SK-N-SH treated with all-trans-retinoic acid at 6 μM for 48 hours (cell line): ENCODE results near the gene TEX55.
"Not testable (repeated sequence)": the region's sequence is repeated elsewhere in the genome, so short reads cannot be mapped to it uniquely, and the experiment has no call there.

ENCODE experiments used
- ATAC-seq: fragments of 200-7000 bp; cut with Tn5 transposase; 3 replicates; pipeline ENCODE4 v1.9.1; 2020; ENCODE audit warnings: mild to moderate bottlenecking, moderate library complexity
- ARNTL ChIP-seq: fragments of 450-650 bp; formaldehyde crosslinking; IDR thresholded peaks from 2 replicates; pipeline ENCODE4 v1.5.0; 2020; ENCODE audit warnings: low read depth, mild to moderate bottlenecking, moderate library complexity, borderline replicate concordance
- CSDC2 ChIP-seq: fragments of 250-450 bp; sonication (Bioruptor Pico); IDR thresholded peaks from 2 replicates; pipeline ENCODE4 v1.5.0; 2020; ENCODE audit warnings: mild to moderate bottlenecking, moderate library complexity
- ESRRG ChIP-seq: fragments of 250-450 bp; sonication (Bioruptor Pico); IDR thresholded peaks from 2 replicates; pipeline ENCODE4 v1.6.1; 2021; ENCODE audit warnings: mild to moderate bottlenecking
- GLIS3 ChIP-seq: fragments of 250-450 bp; sonication (Bioruptor Pico); IDR thresholded peaks from 2 replicates; pipeline ENCODE4 v1.5.0; 2020; ENCODE audit warnings: mild to moderate bottlenecking, moderate library complexity
- ISL1 ChIP-seq: fragments of 250-450 bp; sonication (Bioruptor Pico); IDR thresholded peaks from 2 replicates; pipeline ENCODE4 v2.1.2; 2022; ENCODE audit warnings: mild to moderate bottlenecking, moderate library complexity
- OSR1 ChIP-seq: fragments of 250-450 bp; sonication (Bioruptor Pico); IDR thresholded peaks from 2 replicates; pipeline ENCODE4 v1.8.0; 2022; ENCODE audit warnings: moderate library complexity, mild to moderate bottlenecking, inconsistent platforms
- POU6F1 ChIP-seq: fragments of 250-450 bp; sonication (Bioruptor Pico); IDR thresholded peaks from 2 replicates; pipeline ENCODE4 v1.8.0; 2021; ENCODE audit warnings: low read depth, mild to moderate bottlenecking, moderate library complexity, borderline replicate concordance
- PPARA ChIP-seq: fragments of 250-450 bp; sonication (Bioruptor Pico); IDR thresholded peaks from 2 replicates; pipeline ENCODE4 v1.5.0; 2020; ENCODE audit warnings: mild to moderate bottlenecking, borderline replicate concordance
- RARB ChIP-seq: fragments of 250-450 bp; sonication (Bioruptor Pico); IDR thresholded peaks from 2 replicates; pipeline ENCODE4 v1.8.0; 2021; ENCODE audit warnings: mild to moderate bottlenecking, moderate library complexity
- SNAI2 ChIP-seq: fragments of 250-450 bp; sonication (Bioruptor Pico); IDR thresholded peaks from 2 replicates; pipeline ENCODE4 v1.5.0; 2020; ENCODE audit warnings: mild to moderate bottlenecking, moderate library complexity
- TCF4 ChIP-seq: fragments of 250-450 bp; sonication (Bioruptor Pico); IDR thresholded peaks from 2 replicates; pipeline ENCODE4 v1.8.0; 2021; ENCODE audit warnings: mild to moderate bottlenecking, moderate library complexity, borderline replicate concordance
- ZC3H10 ChIP-seq: fragments of 250-450 bp; sonication (Bioruptor Pico); IDR thresholded peaks from 2 replicates; pipeline ENCODE4 v1.5.1; 2021; ENCODE audit warnings: mild to moderate bottlenecking, moderate library complexity
- ZFP30 ChIP-seq: fragments of 450-650 bp; formaldehyde crosslinking; IDR thresholded peaks from 2 replicates; pipeline ENCODE4 v1.5.0; 2022; ENCODE audit warnings: mild to moderate bottlenecking, moderate library complexity
- ZNF70 ChIP-seq: fragments of 450-650 bp; formaldehyde crosslinking; IDR thresholded peaks from 2 replicates; pipeline ENCODE4 v1.5.0; 2020; ENCODE audit warnings: mild to moderate bottlenecking, moderate library complexity
- ZNF8 ChIP-seq: fragments of 450-650 bp; formaldehyde crosslinking; IDR thresholded peaks from 2 replicates; pipeline ENCODE4 v1.5.0; 2020; ENCODE audit warnings: mild to moderate bottlenecking, moderate library complexity
- TF ChIP-seq, protein P1 (sequence below): fragments of 250-450 bp; sonication (Bioruptor Pico); IDR thresholded peaks from 2 replicates; pipeline ENCODE4 v1.5.0; 2020; ENCODE audit warnings: mild to moderate bottlenecking, moderate library complexity
- TF ChIP-seq, protein P2 (sequence below): fragments of 250-450 bp; sonication (Bioruptor Pico); IDR thresholded peaks from 2 replicates; pipeline ENCODE4 v1.5.1; 2021; ENCODE audit warnings: mild to moderate bottlenecking, moderate library complexity

Gene TEX55

GRCh38 chr3:119145500-119146167 is at the start of gene TEX55:
Gene TEX55 (plus strand): TSS chr3:119146165. CDS start chr3:119146190, 25 bp downstream.
- peak; percentile 95 for ATAC-seq
- no peak for TF ChIP-seq GLIS3 (CRISPR knock-in tag)
- TF ChIP-seq ZNF8: no peak
- TF ChIP-seq ZC3H10 (CRISPR knock-in tag): no peak
- TF ChIP-seq RARB (CRISPR knock-in tag): no peak
- no peak for TF ChIP-seq TCF4
- no peak for TF ChIP-seq ISL1 (CRISPR knock-in tag)
- TF ChIP-seq PPARA (CRISPR knock-in tag): no peak
- TF ChIP-seq SNAI2 (CRISPR knock-in tag): no peak

DNA sequence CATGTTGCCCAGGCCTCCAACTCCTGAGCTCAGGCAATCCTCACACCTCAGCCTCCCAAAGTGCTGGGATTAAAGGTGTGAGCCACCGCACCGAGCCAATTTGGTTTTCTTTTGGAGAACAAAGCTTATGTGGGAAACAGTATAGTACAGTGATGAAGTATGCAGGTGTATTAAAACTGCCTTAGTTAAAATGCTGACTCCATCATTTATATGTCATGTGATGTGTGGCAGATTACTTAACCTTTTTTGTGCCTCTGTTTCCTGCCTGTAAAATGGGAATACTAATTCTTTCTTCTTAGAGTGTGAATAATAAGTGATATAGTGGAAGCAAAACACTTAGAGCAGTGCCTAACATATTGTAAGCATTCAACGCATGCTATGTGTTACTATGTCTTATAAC is 48.0 kb upstream of the TEX55 start:
- no peak for TF ChIP-seq ZNF70 (CRISPR knock-in tag)
- TF ChIP-seq ZC3H10 (CRISPR knock-in tag): no peak
- ATAC-seq: no peak

GRCh38 chr3:119098619-119099222 is 47.2 kb upstream of the TEX55 start:
- no peak for TF ChIP-seq ZFP30 (CRISPR knock-in tag)
- no peak for TF ChIP-seq ARNTL
- no peak for TF ChIP-seq ISL1 (CRISPR knock-in tag)
- no peak for TF ChIP-seq POU6F1 (CRISPR knock-in tag)
- TF ChIP-seq PPARA (CRISPR knock-in tag): no peak
- ATAC-seq: peak; percentile 76

DNA sequence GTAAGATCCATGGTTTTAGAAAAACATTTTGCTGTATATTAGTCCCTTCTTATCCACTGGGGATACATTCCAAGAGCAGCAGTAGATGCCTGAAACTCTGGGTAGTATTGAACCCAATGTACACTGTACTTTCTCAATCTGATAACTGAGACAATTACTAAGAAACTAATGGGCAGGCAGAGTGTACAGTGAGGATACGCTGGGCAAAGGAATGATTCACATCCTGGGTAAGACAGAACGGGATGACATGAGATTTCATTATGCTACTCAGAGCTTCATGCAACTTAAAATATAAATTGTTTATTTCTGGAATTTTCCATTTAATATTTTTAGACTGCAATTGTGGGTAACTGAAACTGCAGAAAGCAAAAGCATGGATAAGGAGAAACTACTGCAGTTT is 46.2 kb upstream of the TEX55 start:
- TF ChIP-seq ISL1 (CRISPR knock-in tag) (peak; percentile 37), GLIS3 (CRISPR knock-in tag) (no peak)
- no peak for ATAC-seq

- ATAC-seq: no peak
- no peak for TF ChIP-seq POU6F1 (CRISPR knock-in tag)
- no peak for TF ChIP-seq SNAI2 (CRISPR knock-in tag)
- TF ChIP-seq OSR1: no peak
- TF ChIP-seq ISL1 (CRISPR knock-in tag): no peak
- no peak for TF ChIP-seq ESRRG (CRISPR knock-in tag)
- TF ChIP-seq, protein P1, sequence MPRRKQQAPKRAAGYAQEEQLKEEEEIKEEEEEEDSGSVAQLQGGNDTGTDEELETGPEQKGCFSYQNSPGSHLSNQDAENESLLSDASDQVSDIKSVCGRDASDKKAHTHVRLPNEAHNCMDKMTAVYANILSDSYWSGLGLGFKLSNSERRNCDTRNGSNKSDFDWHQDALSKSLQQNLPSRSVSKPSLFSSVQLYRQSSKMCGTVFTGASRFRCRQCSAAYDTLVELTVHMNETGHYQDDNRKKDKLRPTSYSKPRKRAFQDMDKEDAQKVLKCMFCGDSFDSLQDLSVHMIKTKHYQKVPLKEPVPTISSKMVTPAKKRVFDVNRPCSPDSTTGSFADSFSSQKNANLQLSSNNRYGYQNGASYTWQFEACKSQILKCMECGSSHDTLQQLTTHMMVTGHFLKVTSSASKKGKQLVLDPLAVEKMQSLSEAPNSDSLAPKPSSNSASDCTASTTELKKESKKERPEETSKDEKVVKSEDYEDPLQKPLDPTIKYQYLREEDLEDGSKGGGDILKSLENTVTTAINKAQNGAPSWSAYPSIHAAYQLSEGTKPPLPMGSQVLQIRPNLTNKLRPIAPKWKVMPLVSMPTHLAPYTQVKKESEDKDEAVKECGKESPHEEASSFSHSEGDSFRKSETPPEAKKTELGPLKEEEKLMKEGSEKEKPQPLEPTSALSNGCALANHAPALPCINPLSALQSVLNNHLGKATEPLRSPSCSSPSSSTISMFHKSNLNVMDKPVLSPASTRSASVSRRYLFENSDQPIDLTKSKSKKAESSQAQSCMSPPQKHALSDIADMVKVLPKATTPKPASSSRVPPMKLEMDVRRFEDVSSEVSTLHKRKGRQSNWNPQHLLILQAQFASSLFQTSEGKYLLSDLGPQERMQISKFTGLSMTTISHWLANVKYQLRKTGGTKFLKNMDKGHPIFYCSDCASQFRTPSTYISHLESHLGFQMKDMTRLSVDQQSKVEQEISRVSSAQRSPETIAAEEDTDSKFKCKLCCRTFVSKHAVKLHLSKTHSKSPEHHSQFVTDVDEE: no peak
- no peak for TF ChIP-seq CSDC2 (CRISPR knock-in tag)
- TF ChIP-seq ZFP30 (CRISPR knock-in tag): no peak
- TF ChIP-seq, protein P2, sequence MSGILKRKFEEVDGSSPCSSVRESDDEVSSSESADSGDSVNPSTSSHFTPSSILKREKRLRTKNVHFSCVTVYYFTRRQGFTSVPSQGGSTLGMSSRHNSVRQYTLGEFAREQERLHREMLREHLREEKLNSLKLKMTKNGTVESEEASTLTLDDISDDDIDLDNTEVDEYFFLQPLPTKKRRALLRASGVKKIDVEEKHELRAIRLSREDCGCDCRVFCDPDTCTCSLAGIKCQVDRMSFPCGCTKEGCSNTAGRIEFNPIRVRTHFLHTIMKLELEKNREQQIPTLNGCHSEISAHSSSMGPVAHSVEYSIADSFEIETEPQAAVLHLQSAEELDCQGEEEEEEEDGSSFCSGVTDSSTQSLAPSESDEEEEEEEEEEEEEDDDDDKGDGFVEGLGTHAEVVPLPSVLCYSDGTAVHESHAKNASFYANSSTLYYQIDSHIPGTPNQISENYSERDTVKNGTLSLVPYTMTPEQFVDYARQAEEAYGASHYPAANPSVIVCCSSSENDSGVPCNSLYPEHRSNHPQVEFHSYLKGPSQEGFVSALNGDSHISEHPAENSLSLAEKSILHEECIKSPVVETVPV: no peak
- TF ChIP-seq ARNTL: no peak
- TF ChIP-seq, all 23 proteins: peak for 0
Observed at GRCh38 chr3:119104031-119104430, 41.9 kb upstream of the TEX55 start.

- ATAC-seq: not testable (repeated sequence)
Observed at GRCh38 chr3:119118330-119118729, 27.6 kb upstream of the TEX55 start.
